PFSK-1 (cell line): ENCODE results near the gene NFE2L2.

ENCODE experiments used
- FOXP2 ChIP-seq: optimal IDR thresholded peaks from 2 replicates; pipeline ENCODE3; 2011; ENCODE audit warnings: borderline replicate concordance, control low read depth, inconsistent platforms; ENCODE audit not compliant: insufficient read depth; ENCODE audit errors: extremely low read length, extremely low read depth
- POLR2AphosphoS5 ChIP-seq: IDR thresholded peaks from 2 replicates; pipeline ENCODE4 v1.6.1; 2012; ENCODE audit warnings: low read depth, mild to moderate bottlenecking, control low read depth, low read length, moderate library complexity

DNA sequence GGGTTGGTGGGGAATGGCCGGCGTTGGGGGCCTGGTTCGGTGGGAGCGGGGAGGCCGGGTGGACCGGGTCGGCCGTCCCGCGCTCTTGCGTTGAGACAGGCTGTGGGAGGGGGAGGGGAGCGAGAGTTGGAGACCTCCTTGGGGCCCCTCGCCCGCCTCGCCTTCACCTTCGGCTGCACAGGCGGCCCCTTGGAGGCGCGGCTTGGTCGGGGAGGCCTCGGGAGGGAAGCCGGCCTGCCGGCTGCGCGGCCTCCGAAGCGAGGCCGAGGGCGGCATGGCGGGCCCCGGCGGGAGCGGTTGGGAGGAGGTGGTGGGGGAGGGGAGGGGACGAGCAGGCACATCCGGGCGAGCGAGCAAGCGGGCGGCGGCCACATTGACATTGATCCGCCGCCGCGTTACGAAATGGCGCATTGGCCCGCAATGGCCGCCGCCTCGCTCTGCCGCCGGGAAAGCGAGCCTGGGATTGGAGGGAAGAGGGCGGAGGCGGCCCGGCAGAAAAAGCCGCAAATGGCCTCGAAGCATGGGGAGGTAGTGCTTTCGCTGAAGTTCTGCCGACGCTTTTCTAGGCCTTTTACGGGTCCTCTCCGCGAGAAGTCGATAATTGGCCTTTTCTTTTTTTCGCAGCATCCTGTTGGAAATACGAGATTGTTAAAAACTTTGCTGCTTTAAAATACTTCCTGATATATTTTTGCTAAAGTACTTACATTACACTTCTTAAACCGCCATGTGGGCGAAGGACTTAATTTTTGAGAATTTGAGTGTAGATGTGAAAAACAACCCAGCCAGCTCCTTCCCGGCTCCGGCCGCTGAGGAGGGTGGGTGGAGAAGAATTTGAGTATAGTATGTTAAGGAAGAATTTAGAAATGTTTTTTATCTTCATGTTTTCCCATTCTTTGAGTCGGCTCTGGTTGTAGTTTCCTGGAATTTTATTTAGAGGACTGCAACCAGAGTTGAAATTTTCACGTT, 51.4 kb downstream of the NFE2L2 start:
- TF ChIP-seq FOXP2 = peak; percentile 67
- TF ChIP-seq POLR2AphosphoS5 = peak; percentile 37; the same call in 1 of the 2 replicates
